ENCODE results near the gene ZNF775.
A peak's percentile ranks its signal among the peaks of the same experiment; 100 is the strongest.

Gene ZNF775

DNA sequence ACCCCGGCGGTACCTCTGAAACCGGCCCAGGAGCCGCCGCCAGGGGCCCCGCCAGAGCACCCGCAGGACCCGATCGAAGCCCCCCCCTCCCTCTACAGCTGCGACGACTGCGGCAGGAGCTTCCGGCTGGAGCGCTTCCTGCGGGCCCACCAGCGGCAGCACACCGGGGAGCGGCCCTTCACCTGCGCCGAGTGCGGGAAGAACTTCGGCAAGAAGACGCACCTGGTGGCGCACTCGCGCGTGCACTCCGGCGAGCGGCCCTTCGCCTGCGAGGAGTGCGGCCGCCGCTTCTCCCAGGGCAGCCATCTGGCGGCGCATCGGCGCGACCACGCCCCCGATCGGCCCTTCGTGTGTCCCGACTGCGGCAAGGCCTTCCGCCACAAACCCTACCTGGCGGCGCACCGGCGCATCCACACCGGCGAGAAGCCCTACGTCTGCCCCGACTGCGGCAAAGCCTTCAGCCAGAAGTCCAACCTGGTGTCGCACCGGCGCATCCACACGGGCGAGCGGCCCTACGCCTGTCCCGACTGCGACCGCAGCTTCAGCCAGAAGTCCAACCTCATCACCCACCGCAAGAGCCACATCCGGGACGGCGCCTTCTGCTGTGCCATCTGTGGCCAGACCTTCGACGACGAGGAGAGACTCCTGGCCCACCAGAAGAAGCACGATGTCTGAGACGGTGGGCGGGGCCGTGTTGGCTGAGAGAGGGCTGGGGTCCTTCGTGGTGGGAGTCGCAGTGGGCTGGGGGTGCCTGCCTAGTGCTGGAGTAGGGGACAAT, 6.7 kb upstream of the ZNF775 start:
- DNase-seq (ENCODE audit: low read depth in 1 of 2, low spot score in 1 of 2), result no peak
- TF ChIP-seq POLR2AphosphoS5 (IDR thresholded peaks at IDR 0.05; ENCODE audit: low read depth) (peak; percentile 94), GABPA (IDR thresholded peaks at IDR 0.05; ENCODE audit: low read depth) (no peak)
- Histone ChIP-seq H3K27ac (replicated peaks) (peak overlapping the region; percentile 30; the same call in 1 of the 2 replicates), H3K4me3 (replicated peaks; ENCODE audit: insufficient read depth, low read length) (no peak overlapping the region), H3K27me3 (ENCODE audit: insufficient read depth, poor library complexity, severe bottlenecking) (no peaks in the 10 kb centered on the region)

- Histone ChIP-seq H3K4me3 (replicated peaks; ENCODE audit: insufficient read depth, low read length) (no peak overlapping the region), H3K27ac (replicated peaks) (peak overlapping the region; percentile 30; the same call in 1 of the 2 replicates), H3K27me3 (ENCODE audit: insufficient read depth, poor library complexity, severe bottlenecking) (no peaks in the 10 kb centered on the region)
- no peak for DNase-seq (ENCODE audit: low read depth in 1 of 2, low spot score in 1 of 2)
- TF ChIP-seq, protein P1, sequence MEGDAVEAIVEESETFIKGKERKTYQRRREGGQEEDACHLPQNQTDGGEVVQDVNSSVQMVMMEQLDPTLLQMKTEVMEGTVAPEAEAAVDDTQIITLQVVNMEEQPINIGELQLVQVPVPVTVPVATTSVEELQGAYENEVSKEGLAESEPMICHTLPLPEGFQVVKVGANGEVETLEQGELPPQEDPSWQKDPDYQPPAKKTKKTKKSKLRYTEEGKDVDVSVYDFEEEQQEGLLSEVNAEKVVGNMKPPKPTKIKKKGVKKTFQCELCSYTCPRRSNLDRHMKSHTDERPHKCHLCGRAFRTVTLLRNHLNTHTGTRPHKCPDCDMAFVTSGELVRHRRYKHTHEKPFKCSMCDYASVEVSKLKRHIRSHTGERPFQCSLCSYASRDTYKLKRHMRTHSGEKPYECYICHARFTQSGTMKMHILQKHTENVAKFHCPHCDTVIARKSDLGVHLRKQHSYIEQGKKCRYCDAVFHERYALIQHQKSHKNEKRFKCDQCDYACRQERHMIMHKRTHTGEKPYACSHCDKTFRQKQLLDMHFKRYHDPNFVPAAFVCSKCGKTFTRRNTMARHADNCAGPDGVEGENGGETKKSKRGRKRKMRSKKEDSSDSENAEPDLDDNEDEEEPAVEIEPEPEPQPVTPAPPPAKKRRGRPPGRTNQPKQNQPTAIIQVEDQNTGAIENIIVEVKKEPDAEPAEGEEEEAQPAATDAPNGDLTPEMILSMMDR (IDR thresholded peaks at IDR 0.05; ENCODE audit: insufficient read depth, low read length), result no peak
- TF ChIP-seq, protein P2, sequence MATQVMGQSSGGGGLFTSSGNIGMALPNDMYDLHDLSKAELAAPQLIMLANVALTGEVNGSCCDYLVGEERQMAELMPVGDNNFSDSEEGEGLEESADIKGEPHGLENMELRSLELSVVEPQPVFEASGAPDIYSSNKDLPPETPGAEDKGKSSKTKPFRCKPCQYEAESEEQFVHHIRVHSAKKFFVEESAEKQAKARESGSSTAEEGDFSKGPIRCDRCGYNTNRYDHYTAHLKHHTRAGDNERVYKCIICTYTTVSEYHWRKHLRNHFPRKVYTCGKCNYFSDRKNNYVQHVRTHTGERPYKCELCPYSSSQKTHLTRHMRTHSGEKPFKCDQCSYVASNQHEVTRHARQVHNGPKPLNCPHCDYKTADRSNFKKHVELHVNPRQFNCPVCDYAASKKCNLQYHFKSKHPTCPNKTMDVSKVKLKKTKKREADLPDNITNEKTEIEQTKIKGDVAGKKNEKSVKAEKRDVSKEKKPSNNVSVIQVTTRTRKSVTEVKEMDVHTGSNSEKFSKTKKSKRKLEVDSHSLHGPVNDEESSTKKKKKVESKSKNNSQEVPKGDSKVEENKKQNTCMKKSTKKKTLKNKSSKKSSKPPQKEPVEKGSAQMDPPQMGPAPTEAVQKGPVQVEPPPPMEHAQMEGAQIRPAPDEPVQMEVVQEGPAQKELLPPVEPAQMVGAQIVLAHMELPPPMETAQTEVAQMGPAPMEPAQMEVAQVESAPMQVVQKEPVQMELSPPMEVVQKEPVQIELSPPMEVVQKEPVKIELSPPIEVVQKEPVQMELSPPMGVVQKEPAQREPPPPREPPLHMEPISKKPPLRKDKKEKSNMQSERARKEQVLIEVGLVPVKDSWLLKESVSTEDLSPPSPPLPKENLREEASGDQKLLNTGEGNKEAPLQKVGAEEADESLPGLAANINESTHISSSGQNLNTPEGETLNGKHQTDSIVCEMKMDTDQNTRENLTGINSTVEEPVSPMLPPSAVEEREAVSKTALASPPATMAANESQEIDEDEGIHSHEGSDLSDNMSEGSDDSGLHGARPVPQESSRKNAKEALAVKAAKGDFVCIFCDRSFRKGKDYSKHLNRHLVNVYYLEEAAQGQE (IDR thresholded peaks at IDR 0.05; ENCODE audit: insufficient replicate concordance, low read depth), result no peak
- TF ChIP-seq SPI1 (IDR thresholded peaks at IDR 0.05; ENCODE audit: borderline replicate concordance, low read depth) (no peak), POLR2AphosphoS5 (IDR thresholded peaks at IDR 0.05; ENCODE audit: low read depth) (peak; percentile 5; the same call in 1 of the 2 replicates), GABPA (IDR thresholded peaks at IDR 0.05; ENCODE audit: low read depth) (no peak)
These were observed 5.9 kb upstream of the ZNF775 start for GRCh38 chr7:150373049-150373801.

- H3K27ac ChIP-seq (replicated peaks), result no peak overlapping the region
- no peak overlapping the region for H3K4me3 ChIP-seq (replicated peaks; ENCODE audit: insufficient read depth, low read length)
- no peak for DNase-seq (ENCODE audit: low read depth in 1 of 2, low spot score in 1 of 2)
- no peaks in the 10 kb centered on the region for H3K27me3 ChIP-seq (ENCODE audit: insufficient read depth, poor library complexity, severe bottlenecking)
- TF ChIP-seq, protein P1 (IDR thresholded peaks at IDR 0.05; ENCODE audit: insufficient read depth, low read length), result no peak
- TF ChIP-seq SPI1 (IDR thresholded peaks at IDR 0.05; ENCODE audit: borderline replicate concordance, low read depth) (no peak), POLR2AphosphoS5 (IDR thresholded peaks at IDR 0.05; ENCODE audit: low read depth) (no peak), GABPA (IDR thresholded peaks at IDR 0.05; ENCODE audit: low read depth) (no peak)
- TF ChIP-seq, protein P2 (IDR thresholded peaks at IDR 0.05; ENCODE audit: insufficient replicate concordance, low read depth), result no peak
These were observed 5.1 kb upstream of the ZNF775 start for GRCh38 chr7:150374026-150374425.

DNA sequence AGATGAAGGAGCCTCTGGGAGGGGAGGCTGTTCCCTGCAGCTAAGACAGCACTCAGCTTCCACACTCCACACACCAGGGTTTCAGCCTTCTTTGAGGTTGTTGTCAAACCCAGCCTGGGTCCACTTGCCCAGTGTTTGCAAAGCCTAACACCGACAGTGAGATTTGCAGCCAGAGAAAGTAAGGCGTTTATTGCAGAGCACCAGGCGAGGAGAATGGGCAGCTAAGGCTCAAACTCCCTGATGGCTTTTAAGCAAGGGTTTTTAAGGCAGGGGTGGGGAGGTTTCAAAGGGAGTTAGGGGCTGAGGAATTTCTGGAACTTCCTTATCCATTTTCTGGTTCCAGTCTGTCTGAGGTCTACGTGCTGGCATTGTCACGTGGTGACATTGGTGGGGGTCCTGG, 4.7 kb upstream of the ZNF775 start:
- Histone ChIP-seq H3K4me3 (replicated peaks; ENCODE audit: insufficient read depth, low read length) (no peak overlapping the region), H3K27me3 (ENCODE audit: insufficient read depth, poor library complexity, severe bottlenecking) (no peaks in the 10 kb centered on the region), H3K27ac (replicated peaks) (no peak overlapping the region)
- DNase-seq (ENCODE audit: low read depth in 1 of 2, low spot score in 1 of 2), result no peak
- no peak for TF ChIP-seq SPI1 (IDR thresholded peaks at IDR 0.05; ENCODE audit: borderline replicate concordance, low read depth)
- no peak for TF ChIP-seq GABPA (IDR thresholded peaks at IDR 0.05; ENCODE audit: low read depth)
- TF ChIP-seq, protein P2 (IDR thresholded peaks at IDR 0.05; ENCODE audit: insufficient replicate concordance, low read depth), result no peak
- no peak for TF ChIP-seq POLR2AphosphoS5 (IDR thresholded peaks at IDR 0.05; ENCODE audit: low read depth)
- TF ChIP-seq, protein P1 (IDR thresholded peaks at IDR 0.05; ENCODE audit: insufficient read depth, low read length), result no peak

Data from HL-60 (cell line).